ES-I3 (cell line): ENCODE measurements around the gene RFNG.

Experiments
- H3K36me3 ChIP-seq: 2 replicates; pipeline ENCODE4 v1.6.1; 2013; ENCODE audit warnings: mild to moderate bottlenecking, low read length, control low read depth, moderate library complexity; ENCODE audit not compliant: insufficient read depth
- H3K4me1 ChIP-seq: 2 replicates; pipeline ENCODE4 v1.6.1; 2013; ENCODE audit warnings: mild to moderate bottlenecking, control low read depth, low read length; ENCODE audit not compliant: insufficient read depth
- H3K9ac ChIP-seq: 2 replicates; pipeline ENCODE4 v1.6.1; 2013; ENCODE audit warnings: low read depth, mild to moderate bottlenecking, low read length, moderate library complexity
- H3K9me3 ChIP-seq: 2 replicates; pipeline ENCODE4 v1.6.1; 2013; ENCODE audit warnings: mild to moderate bottlenecking, low read length, moderate library complexity; ENCODE audit not compliant: control insufficient read depth, insufficient read depth

RFNG gene

DNA sequence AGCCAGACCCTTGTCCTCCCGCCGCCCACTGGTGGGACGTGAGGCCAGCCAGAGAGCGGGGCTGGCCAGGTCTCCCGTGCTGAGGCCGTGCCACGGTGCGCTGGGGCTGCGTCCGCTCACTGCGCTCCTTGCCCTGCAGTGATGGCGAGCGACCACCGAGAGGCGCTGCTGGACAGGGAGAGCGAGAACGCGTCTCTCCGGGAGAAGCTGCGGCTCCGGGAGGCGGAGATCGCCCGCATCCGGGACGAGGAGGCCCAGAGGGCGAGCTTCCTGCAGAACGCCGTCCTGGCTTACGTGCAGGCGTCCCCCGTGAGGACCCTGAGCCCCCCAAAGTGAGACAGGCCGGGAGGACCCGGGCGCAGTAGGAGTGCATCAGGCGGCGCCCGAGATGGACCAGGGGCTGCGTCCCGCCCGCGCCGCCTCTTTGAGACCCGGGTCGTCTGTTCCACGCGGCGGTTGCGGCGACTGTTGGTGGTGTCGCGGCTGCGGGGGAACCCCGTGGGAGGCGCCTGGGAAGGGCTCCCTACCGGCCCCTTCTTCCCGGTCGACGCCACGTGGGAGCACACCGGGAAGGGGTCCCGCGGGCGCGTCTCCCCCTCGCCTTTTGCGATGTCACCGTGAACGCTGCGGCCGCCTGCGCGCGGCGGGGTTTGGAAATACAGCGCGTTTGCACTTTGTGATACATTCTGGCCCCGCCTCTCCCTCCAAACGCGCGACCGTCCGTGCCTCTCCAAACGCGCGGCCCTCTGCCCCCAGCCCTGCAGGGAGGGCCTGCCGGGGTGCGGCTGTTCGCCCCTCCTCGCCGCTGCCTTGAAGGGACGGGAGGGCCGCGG, 20.9 kb downstream of the RFNG start:
- Histone ChIP-seq H3K9me3 (no peaks in the 10 kb centered on the region), H3K9ac (peak overlapping the region; percentile 72; the same call in 1 of the 2 replicates), H3K4me1 (peaks cover 2% of the 10 kb centered on the region; the same call in 1 of the 2 replicates)

DNA sequence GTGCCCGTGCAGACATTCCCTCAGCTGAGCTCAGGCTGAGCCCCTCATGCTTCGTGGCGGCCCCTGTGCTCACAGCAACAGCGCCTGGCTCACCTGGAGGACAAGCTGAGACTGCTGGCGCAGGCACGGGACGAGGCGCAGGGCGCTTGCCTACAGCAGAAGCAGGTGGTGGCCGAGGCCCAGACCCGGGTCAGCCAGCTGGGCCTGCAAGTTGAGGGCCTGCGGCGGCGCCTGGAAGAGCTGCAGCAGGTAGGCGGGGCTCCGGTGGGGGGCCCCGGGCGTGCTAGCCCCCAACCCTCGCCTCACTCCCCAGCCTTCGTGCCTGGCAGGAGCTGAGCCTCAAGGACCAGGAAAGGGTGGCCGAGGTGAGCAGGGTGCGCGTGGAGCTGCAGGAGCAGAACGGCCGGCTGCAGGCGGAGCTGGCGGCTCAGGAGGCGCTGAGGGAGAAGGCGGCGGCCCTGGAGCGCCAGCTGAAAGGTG, 21.6 kb downstream of the RFNG start:
- Histone ChIP-seq H3K4me1 (peaks cover 2% of the 10 kb centered on the region; the same call in 1 of the 2 replicates), H3K36me3 (no peaks in the 10 kb centered on the region), H3K9ac (no peak overlapping the region), H3K9me3 (no peaks in the 10 kb centered on the region)

More for the DNA sequence above, 20.9 kb downstream of the RFNG start:
- no peaks in the 10 kb centered on the region for H3K36me3 ChIP-seq

DNA sequence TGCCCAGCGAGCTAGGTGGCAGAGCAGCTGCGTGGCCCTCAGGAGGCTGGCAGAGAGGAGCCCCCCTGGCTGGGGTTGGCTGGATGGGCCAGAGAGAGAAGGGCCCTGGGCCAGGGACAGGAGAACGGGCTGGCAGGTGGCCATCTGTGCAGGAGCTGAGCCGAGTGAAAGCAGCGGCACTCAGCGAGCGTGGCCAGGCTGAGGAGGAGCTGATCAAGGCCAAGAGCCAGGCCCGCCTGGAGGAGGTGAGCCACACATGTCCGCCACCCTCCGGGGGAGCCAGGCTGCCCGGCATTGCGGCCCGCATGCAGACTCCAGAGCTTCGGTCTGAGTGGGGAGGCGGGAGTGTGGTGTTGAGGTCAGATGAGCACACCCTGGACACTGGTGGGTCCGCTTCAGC, 22.2 kb downstream of the RFNG start:
- H3K4me1 ChIP-seq: peaks cover 2% of the 10 kb centered on the region; the same call in 1 of the 2 replicates
- no peaks in the 10 kb centered on the region for H3K9me3 ChIP-seq
- no peak overlapping the region for H3K9ac ChIP-seq
- H3K36me3 ChIP-seq: no peaks in the 10 kb centered on the region

DNA sequence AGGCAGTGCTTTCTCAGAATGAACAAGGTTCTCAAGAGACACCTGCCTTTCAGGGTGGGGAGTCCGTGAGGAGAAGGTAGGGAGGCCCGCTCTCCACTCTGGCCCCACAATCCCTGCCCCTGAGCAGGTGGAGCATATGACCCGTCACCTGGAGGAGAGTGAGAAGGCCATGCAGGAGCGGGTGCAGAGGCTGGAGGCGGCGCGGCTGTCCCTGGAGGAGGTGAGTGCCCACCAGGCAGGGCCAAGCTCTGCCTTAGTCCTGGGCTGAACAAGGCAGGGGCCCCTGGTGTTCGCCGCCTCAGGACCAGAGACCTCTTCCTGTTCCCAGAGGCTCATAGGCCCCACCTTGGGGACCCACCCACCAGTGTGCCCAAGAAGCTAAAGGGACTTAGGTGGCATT, 22.6 kb downstream of the RFNG start:
- Histone ChIP-seq H3K4me1 (peaks cover 2% of the 10 kb centered on the region; the same call in 1 of the 2 replicates), H3K36me3 (no peaks in the 10 kb centered on the region), H3K9me3 (no peaks in the 10 kb centered on the region), H3K9ac (no peak overlapping the region)

DNA sequence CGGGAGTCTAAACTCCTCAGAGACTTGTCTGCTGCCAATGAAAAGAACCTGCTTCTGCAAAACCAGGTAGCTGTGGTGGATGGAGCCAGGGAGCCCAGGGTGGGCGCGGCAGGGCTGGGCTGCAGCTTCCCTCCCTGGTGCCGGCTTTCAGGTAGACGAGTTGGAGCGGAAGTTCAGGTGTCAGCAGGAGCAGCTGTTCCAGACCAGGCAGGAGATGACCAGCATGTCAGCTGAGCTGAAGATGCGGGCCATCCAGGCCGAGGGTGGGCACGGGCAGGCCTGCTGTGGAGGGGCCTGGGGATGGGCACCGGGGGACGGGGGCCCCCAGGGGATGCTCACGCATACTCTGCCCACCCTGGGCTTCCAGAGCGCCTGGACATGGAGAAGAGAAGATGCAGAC, 23.4 kb downstream of the RFNG start:
- H3K9ac ChIP-seq: no peak overlapping the region

DNA sequence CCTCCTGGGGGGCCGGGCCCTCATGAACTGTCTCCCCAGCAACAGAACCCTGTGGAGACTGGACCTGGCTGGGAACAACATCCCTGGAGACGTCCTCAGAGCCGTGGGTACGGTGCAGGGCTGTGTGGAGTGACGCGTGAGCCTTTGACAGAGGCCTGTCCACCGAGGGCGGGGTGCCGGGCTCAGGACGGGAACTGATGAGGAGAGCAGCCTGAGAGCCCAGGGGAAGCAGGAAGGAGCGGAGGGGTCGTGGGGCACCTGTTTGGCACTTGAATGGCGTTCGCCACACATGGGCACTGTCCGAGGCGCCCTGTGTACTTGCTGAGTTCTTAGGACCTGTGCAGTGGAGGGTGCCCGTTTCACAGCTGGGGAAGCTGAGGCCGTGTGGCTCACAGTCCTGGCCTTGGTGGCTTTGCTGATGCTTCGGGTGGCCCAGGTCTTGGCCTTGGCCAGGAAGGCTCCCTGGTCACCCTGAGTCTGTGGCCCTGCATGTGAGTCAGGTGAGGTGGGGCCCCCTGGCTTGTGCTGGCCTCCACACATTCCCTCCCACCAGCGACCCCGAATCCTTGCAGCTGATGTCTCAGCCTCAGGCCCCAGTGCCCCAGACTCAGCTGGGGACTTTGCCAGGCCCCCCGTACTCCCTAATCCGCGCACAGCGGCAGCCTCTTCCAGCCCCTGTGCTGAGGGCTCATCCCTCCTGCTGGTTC, 26.1 kb downstream of the RFNG start:
- H3K4me1 ChIP-seq: no peaks in the 10 kb centered on the region; the same call in 1 of the 2 replicates
- no peaks in the 10 kb centered on the region for H3K36me3 ChIP-seq
- H3K9me3 ChIP-seq: no peaks in the 10 kb centered on the region
- no peak overlapping the region for H3K9ac ChIP-seq

More for the DNA sequence above, 23.4 kb downstream of the RFNG start:
- no peaks in the 10 kb centered on the region for H3K9me3 ChIP-seq
- H3K36me3 ChIP-seq: no peaks in the 10 kb centered on the region
- peaks cover 2% of the 10 kb centered on the region; the same call in 1 of the 2 replicates for H3K4me1 ChIP-seq

DNA sequence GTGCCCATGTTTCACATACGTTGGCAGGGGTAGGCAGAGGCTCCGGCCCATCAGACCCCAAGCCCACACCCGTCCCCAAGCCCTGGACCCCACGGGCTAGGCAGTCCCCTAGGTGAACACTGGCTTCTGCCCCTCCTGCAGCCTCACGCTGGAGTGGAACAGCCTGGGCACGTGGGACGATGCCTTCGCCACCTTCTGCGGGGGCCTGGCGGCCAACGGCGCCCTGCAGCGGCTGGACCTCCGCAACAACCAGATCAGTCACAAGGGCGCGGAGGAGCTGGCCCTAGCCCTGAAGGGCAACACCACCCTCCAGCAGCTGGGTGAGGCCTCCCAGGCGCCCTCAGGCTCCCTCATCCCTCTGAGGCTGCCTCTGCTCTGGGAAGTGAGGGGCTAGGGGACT, 26.8 kb downstream of the RFNG start:
- H3K36me3 ChIP-seq: no peaks in the 10 kb centered on the region
- H3K9me3 ChIP-seq: no peaks in the 10 kb centered on the region
- no peaks in the 10 kb centered on the region; the same call in 1 of the 2 replicates for H3K4me1 ChIP-seq
- H3K9ac ChIP-seq: no peak overlapping the region

DNA sequence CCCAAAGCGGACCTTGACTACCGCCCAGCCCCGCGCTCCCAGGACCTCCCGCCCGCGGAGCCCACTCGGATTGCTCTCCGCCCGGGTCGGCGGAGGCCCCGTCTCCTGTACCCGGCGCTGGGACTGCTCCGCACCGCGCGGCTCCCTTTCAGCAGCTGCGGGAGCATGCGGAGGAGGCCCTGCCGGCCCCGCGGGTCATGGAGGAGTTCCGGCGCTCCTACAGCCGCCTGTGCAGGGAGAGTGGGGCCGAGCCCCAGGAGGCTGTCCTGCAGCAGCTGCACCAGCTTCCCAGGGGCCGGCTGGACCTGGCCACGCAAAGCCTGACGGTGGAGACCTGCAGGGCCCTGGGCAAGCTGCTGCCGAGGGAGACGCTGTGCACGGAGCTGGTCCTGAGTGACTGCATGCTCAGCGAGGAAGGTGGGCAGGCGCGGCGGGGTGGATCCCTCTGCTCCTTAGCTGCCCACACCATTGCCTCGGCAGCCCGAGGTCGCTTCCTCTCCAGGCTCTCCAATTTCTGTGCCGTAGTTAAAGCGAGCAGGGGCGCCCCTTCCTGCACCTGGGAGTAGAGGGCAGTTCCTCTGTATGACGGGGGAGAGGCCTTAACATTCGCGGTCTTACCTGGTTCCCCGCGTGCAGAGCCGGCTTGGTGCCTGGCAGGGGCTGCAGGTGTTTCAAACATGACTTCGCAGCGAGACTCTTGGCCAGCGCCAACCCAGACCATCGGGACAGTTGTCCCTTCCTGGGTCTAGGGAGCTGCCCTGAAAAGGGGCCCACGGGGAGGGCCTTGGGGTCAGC, 28.0 kb downstream of the RFNG start:
- peak overlapping the region; percentile 68 for H3K9ac ChIP-seq
- no peaks in the 10 kb centered on the region; the same call in 1 of the 2 replicates for H3K4me1 ChIP-seq
- H3K9me3 ChIP-seq: no peaks in the 10 kb centered on the region
- H3K36me3 ChIP-seq: no peaks in the 10 kb centered on the region

DNA sequence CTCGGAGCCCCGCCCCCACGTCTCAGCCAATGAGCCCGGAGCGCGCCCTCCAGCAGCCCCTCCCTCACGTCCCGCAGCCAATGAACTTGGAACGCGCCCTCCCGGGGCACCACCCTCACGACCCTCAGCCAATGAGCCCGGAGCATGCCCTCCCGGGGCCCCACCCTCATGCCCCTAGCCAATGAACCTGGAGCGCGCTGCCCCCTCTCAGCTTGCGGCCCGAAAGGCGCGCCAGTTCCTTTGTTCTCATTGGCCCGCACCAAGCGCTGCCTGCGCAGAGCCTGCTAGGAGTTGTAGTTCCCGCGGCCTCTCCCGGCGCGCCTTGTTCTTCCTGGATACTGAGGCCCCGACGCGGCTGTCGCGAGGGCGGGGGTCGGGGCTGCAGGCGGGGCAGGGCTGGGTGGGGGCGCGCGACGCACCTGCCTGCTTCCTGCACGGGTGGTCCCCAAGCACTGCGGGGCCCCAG, 28.6 kb downstream of the RFNG start, which contains the start of gene LRRC45:
Gene LRRC45 (plus strand): TSS at position 325 of the 466 bp plus-strand sequence. CDS start 339 bp downstream, outside the sequence.
- Histone ChIP-seq H3K9ac (peak within 1 kb of the TSS; percentile 92), H3K4me1 (no peaks in the 10 kb centered on the region; the same call in 1 of the 2 replicates), H3K9me3 (no peaks in the 10 kb centered on the region), H3K36me3 (no peaks in the 10 kb centered on the region)

DNA sequence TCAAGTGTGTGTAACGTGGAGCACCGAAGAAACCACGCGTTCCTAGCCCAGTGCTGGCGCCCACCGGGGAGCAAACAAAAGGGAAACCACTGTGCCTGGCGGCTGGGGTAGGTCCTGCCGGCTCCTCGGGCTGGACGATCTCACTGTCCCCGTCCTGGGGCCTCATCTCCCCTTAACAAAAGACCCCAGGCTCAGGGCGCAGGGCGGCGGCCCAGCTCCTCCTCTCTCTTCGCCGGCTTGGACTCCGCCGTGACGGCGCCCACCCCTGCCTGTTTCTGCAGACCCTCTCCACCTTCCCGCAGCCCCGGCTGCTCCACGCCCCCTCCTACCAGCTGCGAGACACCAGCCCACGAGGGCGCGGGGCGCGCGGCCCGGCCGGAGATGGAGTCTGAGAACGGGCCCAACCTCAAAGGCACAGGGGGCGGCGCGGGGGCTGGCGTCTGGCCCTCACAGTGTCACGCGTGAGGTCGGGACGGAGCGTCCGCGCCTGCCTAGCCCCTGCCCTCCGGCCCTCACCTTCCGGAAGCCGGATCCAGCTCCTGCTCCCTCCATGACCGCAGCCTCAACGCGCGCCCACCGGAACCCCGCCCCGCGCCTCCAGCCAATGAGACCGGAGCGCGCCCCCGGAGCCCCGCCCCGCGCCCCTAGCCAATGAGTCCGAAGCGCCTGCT, 29.2 kb downstream of the RFNG start, which contains the start of gene CENPX:
Gene CENPX (minus strand): TSS at position 569 of the 671 bp plus-strand sequence. CDS start 17 bp downstream, at position 552.
- Histone ChIP-seq H3K36me3 (no peaks in the 10 kb centered on the region), H3K9me3 (no peaks in the 10 kb centered on the region), H3K4me1 (no peaks in the 10 kb centered on the region; the same call in 1 of the 2 replicates), H3K9ac (peak within 1 kb of the TSS; percentile 92)

DNA sequence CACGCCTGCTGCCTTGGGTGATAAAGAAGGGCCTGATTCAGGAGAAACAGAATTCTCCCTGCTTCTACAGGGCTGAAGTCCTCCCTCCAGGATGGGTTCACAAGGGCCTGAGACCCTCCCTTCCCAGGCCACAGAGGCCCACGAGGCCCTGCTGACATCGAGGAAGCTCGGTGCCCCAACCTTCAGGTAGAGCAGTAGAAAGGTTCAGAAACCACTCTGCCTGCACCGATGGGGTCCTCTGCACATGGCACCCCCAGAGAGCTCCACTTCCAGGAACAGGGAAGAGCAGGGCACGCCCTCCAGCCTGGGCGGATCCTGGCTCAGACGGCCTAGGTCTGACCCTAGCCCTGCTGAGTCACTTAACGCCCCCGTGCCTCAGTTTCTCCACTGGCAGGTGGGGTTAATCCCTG, 29.7 kb downstream of the RFNG start:
- peak overlapping the region; percentile 92 for H3K9ac ChIP-seq
- H3K36me3 ChIP-seq: no peaks in the 10 kb centered on the region
- H3K4me1 ChIP-seq: no peaks in the 10 kb centered on the region; the same call in 1 of the 2 replicates
- no peaks in the 10 kb centered on the region for H3K9me3 ChIP-seq

DNA sequence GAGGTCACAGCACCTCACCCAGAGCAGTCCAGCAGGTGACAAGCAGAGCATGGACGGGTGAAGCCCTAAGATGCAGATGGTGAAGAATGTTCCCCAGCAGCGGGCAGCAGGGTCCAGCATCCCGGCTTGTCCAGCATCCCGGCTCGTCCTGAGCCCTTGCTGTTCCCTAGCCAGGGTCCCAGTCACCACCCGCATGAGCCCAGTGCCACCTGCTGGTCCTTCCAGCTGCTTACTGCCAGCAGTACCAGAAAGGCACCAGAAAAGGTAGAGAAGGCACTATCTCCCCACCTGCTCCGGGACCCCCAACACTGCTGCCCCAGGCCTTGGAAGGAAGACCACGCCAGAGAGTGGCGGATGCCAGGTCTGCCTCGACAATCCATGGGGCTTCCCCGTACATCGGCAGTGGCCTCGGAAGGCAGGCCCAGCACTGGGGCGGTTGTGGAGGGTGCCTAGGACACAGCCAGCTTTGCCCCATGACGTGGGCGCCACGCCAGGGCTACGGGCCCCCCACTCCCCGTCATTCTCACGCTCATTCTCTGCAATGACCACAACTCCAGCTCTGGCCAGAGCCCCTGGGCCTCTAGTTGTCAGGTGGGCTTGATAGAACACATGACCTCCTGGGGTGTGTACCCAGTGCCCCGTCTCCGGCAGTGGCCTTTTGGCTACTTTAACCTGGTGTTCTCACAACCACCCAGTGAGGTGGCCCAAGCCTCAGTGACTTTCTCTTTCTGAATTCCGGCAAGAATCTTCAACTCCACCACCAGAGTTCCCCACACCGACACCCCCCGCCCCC, 30.3 kb downstream of the RFNG start:
- Histone ChIP-seq H3K9me3 (no peaks in the 10 kb centered on the region), H3K36me3 (no peaks in the 10 kb centered on the region), H3K9ac (peak overlapping the region; percentile 92; the same call in 1 of the 2 replicates), H3K4me1 (no peaks in the 10 kb centered on the region; the same call in 1 of the 2 replicates)
